Gastroesophageal sphincter (tissue), 4 donors: ENCODE results near the gene KRTAP10-5. TPM values are rescaled to one million over a fixed set of nuclear protein-coding genes. Genes with fewer than 3 reads are reported as not detected.

Experiments
- ATAC-seq: fragments of 150-250 bp; one replicate; pipeline ENCODE4 v1.9.1; 2016; ENCODE audit warnings: mild to moderate bottlenecking, moderate library complexity
- H3K27ac ChIP-seq, 4 donors: fragments of 200-600 bp; sonication (generic) in 3 of 4; 1 replicate in 3 of 4; 2 replicates in 1 of 4; pipeline ENCODE4 v1.5.1; 2016 to 2019
- H3K27me3 ChIP-seq: fragments of 200-600 bp; sonication (generic); one replicate; pipeline ENCODE4 v1.5.1; 2019
- H3K36me3 ChIP-seq, 2 donors: fragments of 200-600 bp; sonication (generic); one replicate each; pipeline ENCODE4 v1.5.1; 2019; ENCODE audit warnings: control low read depth in 1 of 2
- H3K4me1 ChIP-seq, 3 donors: fragments of 200-600 bp; sonication (generic); 1 replicate in 2 of 3; 2 replicates in 1 of 3; pipeline ENCODE4 v1.5.1; 2016 to 2019; ENCODE audit warnings: control low read depth in 2 of 3
- H3K4me3 ChIP-seq, 2 donors: fragments of 200-600 bp; sonication (generic); one replicate each; pipeline ENCODE4 v1.5.1; 2019; ENCODE audit warnings: mild to moderate bottlenecking in 1 of 2, moderate library complexity in 1 of 2
- H3K9me3 ChIP-seq, 3 donors: fragments of 200-600 bp; sonication (generic); one replicate each; pipeline ENCODE4 v1.5.1; 2017 to 2019; ENCODE audit warnings: control low read depth in 2 of 3
- CTCF ChIP-seq, 4 experiments: fragments of 200-600 bp in 2 of 4; fragments of 450-650 bp in 2 of 4; sonication (generic) in 1 of 4; IDR thresholded peaks; one replicate each; pipeline ENCODE4 v1.5.1; 2017 to 2019; ENCODE audit warnings: antibody characterized with exemption in 4 of 4, mild to moderate bottlenecking in 2 of 4, moderate library complexity in 2 of 4
- EP300 ChIP-seq: sonication (generic); formaldehyde crosslinking; IDR thresholded peaks from one replicate; pipeline ENCODE4 v1.6.1; 2017; ENCODE audit warnings: antibody characterized with exemption, mild to moderate bottlenecking
- POLR2A ChIP-seq, 2 donors: fragments of 450-650 bp; IDR thresholded peaks; one replicate each; pipeline ENCODE4 v1.6.1; 2017; ENCODE audit warnings: antibody characterized with exemption in 2 of 2, mild to moderate bottlenecking in 2 of 2, moderate library complexity in 1 of 2
- POLR2AphosphoS5 ChIP-seq: sonication (generic); formaldehyde crosslinking; IDR thresholded peaks from one replicate; pipeline ENCODE4 v1.6.1; 2017; ENCODE audit warnings: antibody characterized with exemption
- WGBS, 2 donors: methylation state at CpG; one replicate each; pipeline ENCODE4 v1.1.5; 2018; ENCODE audit warnings: low coverage in 1 of 2; 5-methylcytosine and 5-hydroxymethylcytosine counted together
- total RNA-seq, 4 donors: library from RNA; depleted of rRNA; stranded (reverse); fragments of >200 nt; gene quantifications; one replicate each; pipeline ENCODE4 v1.1.0, GENCODE V29; 2016

Gene KRTAP10-5
- total RNA-seq, 4 donors from 2014 or later, result not detected

DNA sequence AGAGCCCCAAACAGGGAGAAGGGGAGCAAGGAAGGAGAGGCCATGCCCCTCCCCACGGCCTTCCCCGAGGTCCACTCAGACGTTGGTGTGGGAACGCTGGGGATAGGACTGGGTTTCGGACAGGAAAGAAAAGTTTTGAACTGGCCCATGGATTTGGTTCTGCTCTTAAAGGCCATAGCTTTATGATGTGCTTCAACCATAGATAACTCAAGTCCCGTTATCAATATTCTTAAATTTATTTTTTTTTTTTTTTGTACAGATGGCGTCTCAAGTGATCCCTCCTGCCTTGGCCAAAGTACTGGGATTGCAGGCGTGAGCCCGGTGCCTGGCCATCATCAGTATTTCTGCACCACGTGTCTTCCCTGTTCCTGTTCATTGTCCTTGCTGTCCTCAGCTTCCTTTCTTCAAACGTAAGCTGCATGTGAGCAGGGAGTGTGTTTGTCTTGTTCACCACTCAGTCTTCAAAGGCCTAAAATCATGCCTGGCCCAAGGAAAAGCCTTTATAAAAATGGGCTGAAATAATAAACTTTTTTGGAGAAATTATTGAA lies 39.6 kb downstream of the KRTAP10-5 start:
- Histone ChIP-seq H3K4me3 (no peak overlapping the region), H3K36me3 (no peaks in the 10 kb centered on the region), H3K27ac (no peak overlapping the region), H3K4me1 (no peaks in the 10 kb centered on the region), H3K27me3 (peaks cover 17% of the 10 kb centered on the region), H3K9me3 (peaks cover 0 to 25% (median 0%) of the 10 kb centered on the region in 3 donors)
- TF ChIP-seq POLR2A (IDR thresholded peaks at IDR 0.05) (no peak), POLR2AphosphoS5 (no peak)
- ATAC-seq, result no peak
- WGBS, 2 donors, result 75 to 80% methylated on average over 5 to 9 of the region's 11 CpGs

DNA sequence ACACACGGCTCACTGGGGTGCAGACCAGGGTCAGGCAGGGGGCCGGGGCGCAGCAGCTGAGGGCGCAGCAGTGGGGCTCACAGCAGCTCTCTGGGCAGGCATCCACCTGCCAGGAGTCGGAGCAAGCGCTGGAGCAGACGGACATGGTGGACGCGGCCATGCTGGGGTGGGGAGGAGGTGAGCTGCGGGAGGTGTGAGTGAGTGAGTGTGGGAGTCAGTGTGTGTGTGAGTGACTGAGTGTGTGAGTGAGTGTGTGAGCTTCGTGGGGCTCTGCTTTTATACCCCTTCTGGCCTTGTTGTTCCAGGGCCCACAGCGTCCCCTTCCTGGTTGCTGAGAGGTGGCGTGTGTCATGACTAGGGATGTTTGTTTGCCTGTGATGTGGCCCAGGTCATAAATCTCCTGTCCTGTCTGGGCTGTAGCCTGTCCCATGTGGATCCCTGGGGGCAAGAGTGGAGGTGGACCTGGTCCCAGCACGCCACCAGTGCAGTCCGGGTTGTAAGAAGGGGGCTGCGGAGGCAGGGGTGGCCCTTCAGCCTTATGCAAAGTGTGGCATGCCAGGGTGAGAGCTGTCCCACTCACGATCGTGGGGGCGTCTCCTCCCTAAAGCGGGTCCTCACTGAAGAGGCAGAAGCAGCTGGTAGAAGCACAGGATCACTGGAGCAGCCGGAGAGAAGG lies 40.3 kb downstream of the KRTAP10-5 start, which contains the start of gene KRTAP10-1:
Gene KRTAP10-1, minus strand, starts transcription at position 205 of the 676 bp plus-strand sequence. Its CDS starts 45 bp downstream, at position 160.
- Histone ChIP-seq H3K36me3 (no peaks in the 10 kb centered on the region), H3K9me3 (peaks cover 0 to 23% (median 0%) of the 10 kb centered on the region in 3 donors), H3K4me3 (no peak within 1 kb of the TSS), H3K27ac (no peak within 1 kb of the TSS), H3K27me3 (peaks cover 17% of the 10 kb centered on the region), H3K4me1 (no peaks in the 10 kb centered on the region)
- 54 to 63% methylated on average over 8 to 18 of the region's 21 CpGs for WGBS, 2 donors
- no peak for TF ChIP-seq POLR2AphosphoS5
- TF ChIP-seq CTCF (IDR thresholded peaks at IDR 0.05), result no peak
- no peak for TF ChIP-seq EP300
- TF ChIP-seq POLR2A (IDR thresholded peaks at IDR 0.05), result no peak
- ATAC-seq, result no peak

DNA sequence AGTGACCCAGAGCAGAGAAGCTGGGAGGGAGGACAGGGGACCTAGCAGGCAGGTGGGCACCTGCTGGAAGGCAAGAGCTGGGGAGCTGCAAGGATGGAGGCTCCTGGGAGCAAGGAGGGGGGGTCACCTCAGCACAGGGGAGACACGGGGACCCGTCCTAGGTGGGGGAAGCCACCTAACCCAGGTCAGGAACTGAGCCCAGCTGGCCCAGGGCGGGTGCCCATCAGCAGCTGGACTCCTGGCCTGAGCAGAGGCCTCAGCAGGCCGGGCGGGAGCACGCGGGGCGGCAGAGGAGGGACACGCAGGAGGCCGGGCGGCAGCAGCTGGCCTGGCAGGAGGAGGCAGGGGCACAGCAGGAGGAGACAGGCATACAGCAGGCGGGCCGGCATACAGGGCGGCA lies 41.4 kb downstream of the KRTAP10-5 start:
- Histone ChIP-seq H3K9me3 (peaks cover 0 to 23% (median 0%) of the 10 kb centered on the region in 3 donors), H3K27me3 (peaks cover 17% of the 10 kb centered on the region), H3K36me3 (no peaks in the 10 kb centered on the region), H3K4me1 (no peaks in the 10 kb centered on the region), H3K4me3 (no peak overlapping the region), H3K27ac (no peak overlapping the region)
- TF ChIP-seq POLR2A (IDR thresholded peaks at IDR 0.05) (no peak), CTCF (IDR thresholded peaks at IDR 0.05) (no peak), EP300 (no peak), POLR2AphosphoS5 (no peak)
- 72% methylated on average over 5 of the region's 14 CpGs; no CpG with 5 or more reads in 1 of the 2 donors for WGBS, 2 donors
- ATAC-seq, result no peak

- TF ChIP-seq CTCF (IDR thresholded peaks at IDR 0.05) (no peak), POLR2AphosphoS5 (no peak), EP300 (no peak), POLR2A (IDR thresholded peaks at IDR 0.05) (no peak)
- ATAC-seq, result no peak
- Histone ChIP-seq H3K4me3 (no peak overlapping the region), H3K27me3 (peaks cover 23% of the 10 kb centered on the region), H3K27ac (no peak overlapping the region), H3K36me3 (no peaks in the 10 kb centered on the region), H3K9me3 (peaks cover 0 to 17% (median 0%) of the 10 kb centered on the region in 3 donors), H3K4me1 (no peaks in the 10 kb centered on the region)
- WGBS, 2 donors, result 100% methylated on average over 1 of the region's 33 CpGs; no CpG with 5 or more reads in 1 of the 2 donors
Measured at GRCh38 chr21:44537930-44538911, 42.2 kb downstream of the KRTAP10-5 start.

GRCh38 chr21:44535963-44536362 lies 44.4 kb downstream of the KRTAP10-5 start:
- no peak for TF ChIP-seq POLR2A (IDR thresholded peaks at IDR 0.05)
- TF ChIP-seq EP300, result no peak
- TF ChIP-seq POLR2AphosphoS5, result no peak
- TF ChIP-seq CTCF (IDR thresholded peaks at IDR 0.05), result no peak
- H3K9me3 ChIP-seq, result no peaks in the 10 kb centered on the region
- no peak overlapping the region for H3K4me3 ChIP-seq
- H3K4me1 ChIP-seq, result no peaks in the 10 kb centered on the region
- peaks cover 44% of the 10 kb centered on the region for H3K27me3 ChIP-seq
- H3K27ac ChIP-seq, result no peak overlapping the region
- 59 to 65% methylated on average over 6 to 7 of the region's 7 CpGs for WGBS, 2 donors
- H3K36me3 ChIP-seq, result no peaks in the 10 kb centered on the region
- ATAC-seq, result no peak
